HepG2 (cell line): ENCODE measurements around the gene SDC1. TPM values are rescaled to one million over a fixed set of nuclear protein-coding genes. Genes with fewer than 3 reads are reported as not detected.
A peak's percentile ranks its signal among the peaks of the same experiment; 100 is the strongest.

Experiments used
- ELF3 ChIP-seq: IDR thresholded peaks from 2 replicates; pipeline ENCODE4 v1.6.1; 2016; ENCODE audit warnings: missing genetic modification reagents, missing compliant biosample characterization
- FOXP1 ChIP-seq, 2 experiments: fragments of 450-650 bp in 1 of 2; IDR thresholded peaks; 2 replicates each; pipeline ENCODE4 v1.6.1; 2017 to 2018; ENCODE audit warnings: antibody characterized with exemption in 1 of 2
- HMGA1 ChIP-seq: sonication (generic); formaldehyde crosslinking; conservative IDR thresholded peaks from 2 replicates; pipeline ENCODE4 v1.4.0; 2020; ENCODE audit warnings: missing genetic modification reagents
- MYNN ChIP-seq: sonication (generic); formaldehyde crosslinking; IDR thresholded peaks from 2 replicates; pipeline ENCODE4 v1.4.0; 2020; ENCODE audit warnings: mild to moderate bottlenecking, low read depth, missing genetic modification reagents
- NFRKB ChIP-seq: fragments of 450-650 bp; IDR thresholded peaks from 2 replicates; pipeline ENCODE4 v1.6.1; 2017
- NR2F2 ChIP-seq: IDR thresholded peaks from 2 replicates; pipeline ENCODE4 v1.6.1; 2012; ENCODE audit warnings: low read depth, inconsistent platforms, borderline replicate concordance
- PCBP1 ChIP-seq: fragments of 200-400 bp; formaldehyde crosslinking; IDR thresholded peaks from 2 replicates; pipeline ENCODE4 v1.6.1; 2017; ENCODE audit warnings: mild to moderate bottlenecking, low read depth, low read length, borderline replicate concordance
- PHF21A ChIP-seq: sonication (generic); formaldehyde crosslinking; IDR thresholded peaks from 2 replicates; pipeline ENCODE4 v1.5.0; 2020; ENCODE audit warnings: mild to moderate bottlenecking, missing genetic modification reagents
- PLRG1 ChIP-seq: fragments of 450-650 bp; conservative IDR thresholded peaks from 2 replicates; pipeline ENCODE4 v1.6.1; 2016
- RBFOX2 ChIP-seq: fragments of 200-400 bp; formaldehyde crosslinking; IDR thresholded peaks from 2 replicates; pipeline ENCODE4 v1.6.1; 2017; ENCODE audit warnings: low read depth, mild to moderate bottlenecking, low read length
- SRSF1 ChIP-seq: fragments of 200-400 bp; formaldehyde crosslinking; optimal IDR thresholded peaks from 2 replicates; pipeline ENCODE3; 2017; ENCODE audit warnings: mild to moderate bottlenecking, low read depth, low read length, moderate library complexity
- TCF7 ChIP-seq: sonication (generic); IDR thresholded peaks from 2 replicates; pipeline ENCODE4 v1.6.1; 2016; ENCODE audit warnings: antibody characterized with exemption, low read depth
- TOE1 ChIP-seq: sonication (generic); formaldehyde crosslinking; IDR thresholded peaks from 2 replicates; pipeline ENCODE4 v1.4.0; 2020; ENCODE audit warnings: mild to moderate bottlenecking, missing genetic modification reagents
- YEATS2 ChIP-seq: sonication (generic); formaldehyde crosslinking; IDR thresholded peaks from 2 replicates; pipeline ENCODE4 v1.4.0; 2020; ENCODE audit warnings: missing genetic modification reagents, borderline replicate concordance
- ZBTB1 ChIP-seq: sonication (generic); formaldehyde crosslinking; IDR thresholded peaks from 2 replicates; pipeline ENCODE4 v1.4.0; 2020; ENCODE audit warnings: missing genetic modification reagents, borderline replicate concordance
- ZNF234 ChIP-seq: sonication (generic); formaldehyde crosslinking; conservative IDR thresholded peaks from 2 replicates; pipeline ENCODE4 v1.5.1; 2020; ENCODE audit warnings: mild to moderate bottlenecking, missing genetic modification reagents
- ZNF33B ChIP-seq: sonication (generic); formaldehyde crosslinking; IDR thresholded peaks from 2 replicates; pipeline ENCODE4 v1.5.1; 2020; ENCODE audit warnings: mild to moderate bottlenecking, missing genetic modification reagents
- ZNF343 ChIP-seq: sonication (generic); formaldehyde crosslinking; IDR thresholded peaks from 2 replicates; pipeline ENCODE4 v1.4.0; 2020; ENCODE audit warnings: mild to moderate bottlenecking, missing genetic modification reagents
- ZNF563 ChIP-seq: sonication (generic); formaldehyde crosslinking; IDR thresholded peaks from 2 replicates; pipeline ENCODE4 v1.8.0; 2022; ENCODE audit warnings: mild to moderate bottlenecking, moderate library complexity, missing genetic modification reagents
- ZNF724P ChIP-seq: sonication (generic); formaldehyde crosslinking; IDR thresholded peaks from 2 replicates; pipeline ENCODE4 v1.8.0; 2022; ENCODE audit warnings: missing genetic modification reagents, borderline replicate concordance
- polyA plus RNA-seq, 8 experiments: library from polyadenylated mRNA; depleted of rRNA in 3 of 8; stranded (reverse) in 7 of 8; unstranded in 1 of 8; fragments of >200 nt; fragmentation: Illumina TruSeq in 4 of 8; extraction: Trizol in 4 of 8; gene quantifications; 2 replicates each; pipeline versions ENCODE4 v1.2.1 to v1.2.3, GENCODE V29; 2011 to 2016; ENCODE audit warnings: low read depth in 4 of 8, missing spikeins in 1 of 8, mixed read lengths in 1 of 8; ENCODE audit not compliant: insufficient read depth in 1 of 8
- total RNA-seq, 5 experiments: library from RNA; depleted of rRNA; stranded (reverse); fragments of >200 nt; fragmentation: Illumina TruSeq; extraction: Trizol; gene quantifications; 2 replicates each; pipeline ENCODE4 v1.2.3, GENCODE V29; 2016; ENCODE audit warnings: low read depth in 1 of 5
- TF ChIP-seq, protein P1 (sequence below): sonication (generic); formaldehyde crosslinking; IDR thresholded peaks from 2 replicates; pipeline ENCODE4 v1.5.0; 2020; ENCODE audit warnings: mild to moderate bottlenecking, missing genetic modification reagents
- TF ChIP-seq, protein P2 (sequence below): sonication (generic); formaldehyde crosslinking; IDR thresholded peaks from 2 replicates; pipeline ENCODE4 v1.4.0; 2020; ENCODE audit warnings: missing genetic modification reagents, borderline replicate concordance
- TF ChIP-seq, protein P3 (sequence below): sonication (generic); formaldehyde crosslinking; IDR thresholded peaks from 2 replicates; pipeline ENCODE4 v1.5.1; 2020; ENCODE audit warnings: missing genetic modification reagents, mild to moderate bottlenecking, borderline replicate concordance
- TF ChIP-seq, protein P4 (sequence below): sonication (generic); formaldehyde crosslinking; IDR thresholded peaks from 2 replicates; pipeline ENCODE4 v1.8.1; 2023; ENCODE audit warnings: mild to moderate bottlenecking, missing genetic modification reagents

The SDC1 gene
- total and polyA plus RNA-seq, 2 of the 13 experiments (the other 11 are each of a cell fraction or from before 2014, with no cell fraction given): 108 to 119 TPM

DNA sequence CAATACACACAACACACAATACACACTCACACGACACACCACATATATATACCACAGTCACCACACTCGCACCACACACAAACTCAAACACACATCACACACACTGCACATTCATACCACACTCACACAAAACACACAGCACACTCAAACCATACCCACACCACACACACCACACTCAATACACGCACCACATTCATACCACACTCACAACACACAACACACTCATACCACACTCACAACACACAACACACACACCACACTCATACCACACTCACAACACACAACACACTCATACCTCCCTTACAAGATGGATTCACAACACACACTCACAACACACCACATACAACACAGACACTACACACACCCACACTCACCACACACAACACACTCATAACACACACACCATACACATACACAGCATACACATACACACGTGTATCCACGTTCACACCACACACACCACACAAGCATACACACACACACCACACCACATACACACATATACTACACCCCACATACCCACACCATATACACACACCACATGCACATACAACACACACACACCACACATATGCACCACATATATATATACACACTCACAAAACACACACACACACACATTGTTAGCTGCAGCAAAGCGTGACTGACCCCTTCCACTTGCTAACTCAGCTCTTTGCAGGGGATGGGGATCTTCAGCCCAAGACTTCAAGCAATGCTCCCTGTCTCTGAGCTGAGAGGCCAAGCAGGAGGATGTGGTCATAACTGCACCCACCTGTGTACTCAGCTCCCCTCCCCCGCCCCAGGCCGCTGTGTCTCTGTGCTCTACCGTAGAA lies 59.0 kb downstream of the SDC1 start (continued):
- TF ChIP-seq RBFOX2 (no peak), SRSF1 (no peak), ZNF33B (CRISPR knock-in tag) (no peak), FOXP1 (IDR thresholded peaks at IDR 0.05) (peak; percentile 38; the same call in 1 of the 2 replicates), FOXP1 (CRISPR knock-in tag; IDR thresholded peaks at IDR 0.05) (no peak), NFRKB (peak; percentile 58; the same call in 1 of the 2 replicates), ZBTB1 (CRISPR knock-in tag) (no peak), MYNN (no peak), TCF7 (no peak), HMGA1 (no peak), ZNF563 (CRISPR knock-in tag) (no peak), PLRG1 (0 out of 2 replicates have a peak, but pooled peaks have one; percentile 83), TOE1 (CRISPR knock-in tag) (no peak), YEATS2 (no peak), ZNF234 (no peak), PHF21A (CRISPR knock-in tag) (no peak), PCBP1 (no peak), ZNF343 (no peak), ELF3 (CRISPR knock-in tag) (no peak), ZNF724P (no peak), NR2F2 (no peak)
- TF ChIP-seq, protein P1, sequence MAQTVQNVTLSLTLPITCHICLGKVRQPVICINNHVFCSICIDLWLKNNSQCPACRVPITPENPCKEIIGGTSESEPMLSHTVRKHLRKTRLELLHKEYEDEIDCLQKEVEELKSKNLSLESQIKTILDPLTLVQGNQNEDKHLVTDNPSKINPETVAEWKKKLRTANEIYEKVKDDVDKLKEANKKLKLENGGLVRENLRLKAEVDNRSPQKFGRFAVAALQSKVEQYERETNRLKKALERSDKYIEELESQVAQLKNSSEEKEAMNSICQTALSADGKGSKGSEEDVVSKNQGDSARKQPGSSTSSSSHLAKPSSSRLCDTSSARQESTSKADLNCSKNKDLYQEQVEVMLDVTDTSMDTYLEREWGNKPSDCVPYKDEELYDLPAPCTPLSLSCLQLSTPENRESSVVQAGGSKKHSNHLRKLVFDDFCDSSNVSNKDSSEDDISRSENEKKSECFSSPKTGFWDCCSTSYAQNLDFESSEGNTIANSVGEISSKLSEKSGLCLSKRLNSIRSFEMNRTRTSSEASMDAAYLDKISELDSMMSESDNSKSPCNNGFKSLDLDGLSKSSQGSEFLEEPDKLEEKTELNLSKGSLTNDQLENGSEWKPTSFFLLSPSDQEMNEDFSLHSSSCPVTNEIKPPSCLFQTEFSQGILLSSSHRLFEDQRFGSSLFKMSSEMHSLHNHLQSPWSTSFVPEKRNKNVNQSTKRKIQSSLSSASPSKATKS (CRISPR knock-in tag): no peak
- TF ChIP-seq, protein P2, sequence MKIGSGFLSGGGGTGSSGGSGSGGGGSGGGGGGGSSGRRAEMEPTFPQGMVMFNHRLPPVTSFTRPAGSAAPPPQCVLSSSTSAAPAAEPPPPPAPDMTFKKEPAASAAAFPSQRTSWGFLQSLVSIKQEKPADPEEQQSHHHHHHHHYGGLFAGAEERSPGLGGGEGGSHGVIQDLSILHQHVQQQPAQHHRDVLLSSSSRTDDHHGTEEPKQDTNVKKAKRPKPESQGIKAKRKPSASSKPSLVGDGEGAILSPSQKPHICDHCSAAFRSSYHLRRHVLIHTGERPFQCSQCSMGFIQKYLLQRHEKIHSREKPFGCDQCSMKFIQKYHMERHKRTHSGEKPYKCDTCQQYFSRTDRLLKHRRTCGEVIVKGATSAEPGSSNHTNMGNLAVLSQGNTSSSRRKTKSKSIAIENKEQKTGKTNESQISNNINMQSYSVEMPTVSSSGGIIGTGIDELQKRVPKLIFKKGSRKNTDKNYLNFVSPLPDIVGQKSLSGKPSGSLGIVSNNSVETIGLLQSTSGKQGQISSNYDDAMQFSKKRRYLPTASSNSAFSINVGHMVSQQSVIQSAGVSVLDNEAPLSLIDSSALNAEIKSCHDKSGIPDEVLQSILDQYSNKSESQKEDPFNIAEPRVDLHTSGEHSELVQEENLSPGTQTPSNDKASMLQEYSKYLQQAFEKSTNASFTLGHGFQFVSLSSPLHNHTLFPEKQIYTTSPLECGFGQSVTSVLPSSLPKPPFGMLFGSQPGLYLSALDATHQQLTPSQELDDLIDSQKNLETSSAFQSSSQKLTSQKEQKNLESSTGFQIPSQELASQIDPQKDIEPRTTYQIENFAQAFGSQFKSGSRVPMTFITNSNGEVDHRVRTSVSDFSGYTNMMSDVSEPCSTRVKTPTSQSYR (CRISPR knock-in tag): no peak; the same call in 1 of the 2 replicates
- TF ChIP-seq, protein P3, sequence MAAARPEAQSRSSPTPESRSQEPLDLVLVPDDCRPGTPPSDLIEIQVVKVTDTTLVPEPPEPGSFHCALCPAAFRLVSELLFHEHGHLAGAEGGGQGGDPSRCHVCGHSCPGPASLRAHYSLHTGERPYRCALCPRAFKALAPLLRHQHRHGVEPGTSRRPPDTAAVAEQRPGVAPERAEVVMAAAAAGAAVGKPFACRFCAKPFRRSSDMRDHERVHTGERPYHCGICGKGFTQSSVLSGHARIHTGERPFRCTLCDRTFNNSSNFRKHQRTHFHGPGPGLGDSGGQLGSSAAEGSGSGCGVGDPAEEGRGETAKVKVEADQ (CRISPR knock-in tag): no peak
- TF ChIP-seq, protein P4, sequence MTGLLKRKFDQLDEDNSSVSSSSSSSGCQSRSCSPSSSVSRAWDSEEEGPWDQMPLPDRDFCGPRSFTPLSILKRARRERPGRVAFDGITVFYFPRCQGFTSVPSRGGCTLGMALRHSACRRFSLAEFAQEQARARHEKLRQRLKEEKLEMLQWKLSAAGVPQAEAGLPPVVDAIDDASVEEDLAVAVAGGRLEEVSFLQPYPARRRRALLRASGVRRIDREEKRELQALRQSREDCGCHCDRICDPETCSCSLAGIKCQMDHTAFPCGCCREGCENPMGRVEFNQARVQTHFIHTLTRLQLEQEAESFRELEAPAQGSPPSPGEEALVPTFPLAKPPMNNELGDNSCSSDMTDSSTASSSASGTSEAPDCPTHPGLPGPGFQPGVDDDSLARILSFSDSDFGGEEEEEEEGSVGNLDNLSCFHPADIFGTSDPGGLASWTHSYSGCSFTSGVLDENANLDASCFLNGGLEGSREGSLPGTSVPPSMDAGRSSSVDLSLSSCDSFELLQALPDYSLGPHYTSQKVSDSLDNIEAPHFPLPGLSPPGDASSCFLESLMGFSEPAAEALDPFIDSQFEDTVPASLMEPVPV: no peak
